ENCODE measurements around the gene EIF4E2.
"Not testable (repeated sequence)": the region's sequence is repeated elsewhere in the genome, so short reads cannot be mapped to it uniquely, and the experiment has no call there.

EIF4E2 gene

DNA sequence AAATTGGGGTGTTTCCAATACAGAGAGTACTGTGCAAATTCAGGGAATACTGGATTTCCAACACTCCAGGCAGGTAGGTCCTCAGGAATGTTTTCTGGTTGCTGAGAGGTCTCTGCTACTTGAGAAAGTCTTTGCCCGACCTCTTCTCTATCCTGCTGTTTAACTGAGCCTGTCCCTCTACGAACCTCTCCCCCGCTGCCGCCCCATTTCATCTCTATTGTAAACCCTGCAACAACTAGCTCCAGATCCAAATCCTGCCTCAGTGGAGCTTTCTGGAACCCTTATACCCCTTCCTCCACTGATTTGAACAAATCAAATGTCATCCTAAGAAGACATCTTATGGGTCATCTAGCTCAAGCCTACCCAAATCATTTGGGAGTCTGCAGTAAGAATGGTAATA is 1.3 kb downstream of the EIF4E2 start:
- Mint-ChIP-seq H3K36me3 (ENCODE audit: low read depth) (peaks cover 45% of the 10 kb centered on the region), H3K4me1 (ENCODE audit: low read depth) (peaks cover 69% of the 10 kb centered on the region), H3K4me3 (peak overlapping the region; percentile 100), H3K27me3 (ENCODE audit: low read depth) (no peaks in the 10 kb centered on the region), H3K9me3 (no peaks in the 10 kb centered on the region), H3K27ac (peak overlapping the region; percentile 99)

DNA sequence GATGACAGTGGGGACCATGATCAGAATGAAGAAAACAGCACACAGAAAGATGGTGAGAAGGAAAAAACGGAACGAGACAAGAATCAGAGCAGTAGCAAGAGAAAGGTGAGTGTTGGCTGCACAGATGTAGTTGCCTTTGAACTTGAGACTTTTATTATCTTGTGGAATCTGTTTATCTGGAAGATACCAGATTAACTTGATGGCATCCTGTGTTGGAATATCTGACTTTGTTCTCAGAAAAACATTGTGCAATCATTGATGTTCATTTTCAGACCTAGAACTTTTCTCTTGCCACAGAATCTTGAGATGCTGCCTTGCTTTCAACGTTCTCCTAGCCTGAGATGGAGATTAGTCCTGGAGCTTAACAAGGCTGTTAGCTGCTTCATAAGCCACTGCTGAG is 5.9 kb downstream of the EIF4E2 start:
- Mint-ChIP-seq H3K4me1 (ENCODE audit: low read depth) (peaks cover 39% of the 10 kb centered on the region), H3K27me3 (ENCODE audit: low read depth) (no peaks in the 10 kb centered on the region), H3K27ac (peak overlapping the region; percentile 42), H3K4me3 (no peak overlapping the region), H3K9me3 (no peaks in the 10 kb centered on the region), H3K36me3 (ENCODE audit: low read depth) (peaks cover 45% of the 10 kb centered on the region)

DNA sequence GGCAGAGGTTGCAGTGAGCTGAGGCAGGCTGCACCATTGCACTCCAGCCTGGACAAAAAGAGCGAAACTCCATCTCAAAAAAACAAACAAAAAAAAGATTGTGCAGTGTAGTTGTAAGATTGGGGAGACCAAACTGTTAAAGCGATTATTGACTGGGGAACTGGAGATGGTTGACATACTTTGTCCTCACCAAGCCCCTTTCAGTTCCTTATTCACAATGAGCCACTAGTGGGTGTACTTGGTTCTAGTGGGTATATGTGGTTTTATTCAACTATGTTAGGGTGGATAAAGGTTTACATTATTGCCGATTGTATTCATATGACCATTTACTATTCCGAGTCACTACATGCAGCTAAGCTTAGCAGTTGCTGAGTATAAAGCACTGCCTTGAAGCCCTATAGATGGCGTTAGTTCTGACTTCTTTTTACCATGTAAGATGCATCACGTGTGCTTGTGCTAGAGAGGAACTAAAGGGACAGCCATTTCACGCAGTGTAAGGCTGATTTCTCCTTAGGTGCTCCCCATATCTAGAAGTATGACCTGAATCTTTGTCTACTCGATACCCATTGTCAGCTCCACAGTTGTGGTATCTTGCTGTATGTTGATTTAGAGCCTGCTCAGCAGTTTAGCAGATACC is 12.1 kb downstream of the EIF4E2 start:
- peaks cover 5% of the 10 kb centered on the region for H3K4me1 Mint-ChIP-seq (ENCODE audit: low read depth)
- H3K27ac Mint-ChIP-seq = no peak overlapping the region
- H3K36me3 Mint-ChIP-seq (ENCODE audit: low read depth) = peaks cover 45% of the 10 kb centered on the region
- H3K4me3 Mint-ChIP-seq = no peak overlapping the region
- H3K9me3 Mint-ChIP-seq = no peaks in the 10 kb centered on the region
- no peaks in the 10 kb centered on the region for H3K27me3 Mint-ChIP-seq (ENCODE audit: low read depth)

DNA sequence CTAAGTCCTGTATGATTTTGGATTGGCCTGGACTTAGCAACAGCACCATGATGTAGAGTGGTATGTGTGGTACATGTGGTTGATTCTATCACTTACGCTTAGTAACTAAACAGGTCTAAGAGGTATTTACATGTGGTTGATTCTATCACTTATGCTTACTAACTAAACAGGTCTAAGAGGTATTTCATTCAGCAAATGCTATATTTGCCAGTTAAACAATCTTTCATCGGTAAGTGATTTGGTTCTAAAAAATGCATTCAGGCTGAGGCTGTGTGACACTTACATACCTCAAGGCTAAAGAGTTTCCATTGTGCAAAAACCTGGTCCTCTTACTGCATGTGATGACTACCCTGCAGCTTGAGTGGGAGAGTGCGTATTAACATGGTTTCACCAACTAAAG is 13.1 kb downstream of the EIF4E2 start:
- Mint-ChIP-seq H3K4me1 (ENCODE audit: low read depth) (peaks cover 7% of the 10 kb centered on the region), H3K27ac (no peak overlapping the region), H3K36me3 (ENCODE audit: low read depth) (peaks cover 51% of the 10 kb centered on the region), H3K27me3 (ENCODE audit: low read depth) (no peaks in the 10 kb centered on the region), H3K9me3 (no peaks in the 10 kb centered on the region), H3K4me3 (no peak overlapping the region)

DNA sequence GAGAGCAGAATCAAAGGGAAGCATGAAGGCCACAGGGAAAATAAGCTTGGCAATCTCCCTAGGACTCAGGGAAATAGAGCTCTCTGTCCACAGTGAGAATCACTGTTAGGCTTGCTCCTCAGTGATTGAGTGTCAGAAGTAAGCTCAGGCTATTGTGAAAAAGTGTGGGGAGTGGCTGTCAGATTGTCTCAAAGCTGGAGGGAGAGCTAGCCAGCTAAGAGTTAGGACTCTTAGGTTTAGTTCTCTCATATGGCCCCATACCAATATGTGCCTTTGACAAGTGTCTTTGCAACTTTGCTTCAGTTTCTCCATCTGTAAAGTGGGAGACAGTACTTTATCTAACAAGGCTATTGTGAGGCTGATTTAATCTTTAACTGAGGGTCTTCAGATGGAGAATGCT is 17.2 kb downstream of the EIF4E2 start:
- Mint-ChIP-seq H3K36me3 (ENCODE audit: low read depth) (peaks cover 54% of the 10 kb centered on the region), H3K27ac (no peak overlapping the region)

DNA sequence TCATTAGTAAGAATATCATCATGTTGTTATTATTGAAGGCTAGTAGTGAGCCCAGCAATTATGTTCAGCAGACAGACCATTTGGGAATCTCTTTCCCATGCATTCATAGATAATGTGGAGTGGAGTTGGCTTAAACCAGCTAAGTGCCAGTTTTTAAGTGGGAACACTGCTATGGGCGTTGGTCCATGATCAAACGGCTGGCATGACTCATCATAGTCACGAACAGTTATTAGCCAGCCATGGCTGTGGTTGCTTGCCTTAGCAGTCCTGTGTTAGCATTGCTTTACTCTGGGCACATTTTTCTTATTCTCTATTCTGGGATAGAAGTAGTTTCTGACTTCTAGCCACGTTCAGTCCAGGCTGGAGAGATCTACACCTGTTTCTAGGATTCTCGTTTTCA is 17.7 kb downstream of the EIF4E2 start:
- H3K27me3 Mint-ChIP-seq (ENCODE audit: low read depth) = no peaks in the 10 kb centered on the region
- peaks cover 7% of the 10 kb centered on the region for H3K4me1 Mint-ChIP-seq (ENCODE audit: low read depth)
- H3K9me3 Mint-ChIP-seq = no peaks in the 10 kb centered on the region
- H3K36me3 Mint-ChIP-seq (ENCODE audit: low read depth) = peaks cover 51% of the 10 kb centered on the region
- no peak overlapping the region for H3K27ac Mint-ChIP-seq
- no peak overlapping the region for H3K4me3 Mint-ChIP-seq

More for the DNA sequence above, 17.2 kb downstream of the EIF4E2 start:
- H3K4me1 Mint-ChIP-seq (ENCODE audit: low read depth) = peaks cover 7% of the 10 kb centered on the region
- H3K27me3 Mint-ChIP-seq (ENCODE audit: low read depth) = no peaks in the 10 kb centered on the region
- no peaks in the 10 kb centered on the region for H3K9me3 Mint-ChIP-seq
- H3K4me3 Mint-ChIP-seq = no peak overlapping the region

DNA sequence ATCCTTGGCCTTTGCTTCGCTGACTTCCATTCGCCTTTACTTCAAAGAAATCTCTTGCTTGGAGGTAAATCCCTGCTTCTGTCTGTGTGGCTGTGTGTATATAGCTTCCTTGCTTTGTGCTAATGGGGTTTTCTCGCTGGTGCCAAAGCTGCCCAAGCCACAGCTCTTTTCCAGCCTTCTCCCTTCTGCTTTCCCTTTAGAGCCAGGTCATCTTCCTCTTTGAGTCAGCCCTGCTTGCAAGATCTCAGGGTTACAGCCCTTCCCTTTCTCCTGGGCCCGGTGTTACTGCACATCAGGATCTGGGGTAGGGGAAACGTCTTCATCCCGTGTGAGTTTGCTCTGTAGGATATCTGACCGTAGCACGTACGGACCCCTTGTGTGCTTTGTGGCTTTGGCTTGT is 19.1 kb downstream of the EIF4E2 start:
- Mint-ChIP-seq H3K27ac (no peak overlapping the region), H3K4me3 (no peak overlapping the region), H3K36me3 (ENCODE audit: low read depth) (peaks cover 54% of the 10 kb centered on the region), H3K9me3 (no peaks in the 10 kb centered on the region), H3K4me1 (ENCODE audit: low read depth) (peaks cover 2% of the 10 kb centered on the region), H3K27me3 (ENCODE audit: low read depth) (no peaks in the 10 kb centered on the region)

DNA sequence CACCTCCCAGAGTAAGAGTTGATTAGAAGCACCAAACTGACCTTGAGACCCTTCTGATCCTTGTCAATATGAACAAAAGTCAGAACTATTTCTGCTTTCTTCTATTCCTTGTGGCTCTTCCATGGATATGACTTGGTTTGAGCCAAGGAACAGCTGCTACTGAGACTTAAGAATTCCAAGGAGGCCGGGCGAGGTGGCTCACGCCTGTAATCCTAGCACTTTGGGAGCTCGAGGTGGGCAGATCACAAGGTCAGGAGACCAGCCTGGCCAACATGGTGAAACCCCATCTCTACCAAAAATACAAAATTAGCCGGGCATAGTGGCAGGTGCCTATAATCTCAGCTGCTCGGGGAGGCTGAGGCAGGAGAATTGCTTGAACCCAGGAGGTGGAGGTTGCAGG is 20.0 kb downstream of the EIF4E2 start:
- H3K27me3 Mint-ChIP-seq (ENCODE audit: low read depth); H3K9me3 Mint-ChIP-seq; H3K27ac Mint-ChIP-seq; H3K4me1 Mint-ChIP-seq (ENCODE audit: low read depth); H3K4me3 Mint-ChIP-seq: not testable (repeated sequence)
- peaks cover 47% of the 10 kb centered on the region for H3K36me3 Mint-ChIP-seq (ENCODE audit: low read depth)

DNA sequence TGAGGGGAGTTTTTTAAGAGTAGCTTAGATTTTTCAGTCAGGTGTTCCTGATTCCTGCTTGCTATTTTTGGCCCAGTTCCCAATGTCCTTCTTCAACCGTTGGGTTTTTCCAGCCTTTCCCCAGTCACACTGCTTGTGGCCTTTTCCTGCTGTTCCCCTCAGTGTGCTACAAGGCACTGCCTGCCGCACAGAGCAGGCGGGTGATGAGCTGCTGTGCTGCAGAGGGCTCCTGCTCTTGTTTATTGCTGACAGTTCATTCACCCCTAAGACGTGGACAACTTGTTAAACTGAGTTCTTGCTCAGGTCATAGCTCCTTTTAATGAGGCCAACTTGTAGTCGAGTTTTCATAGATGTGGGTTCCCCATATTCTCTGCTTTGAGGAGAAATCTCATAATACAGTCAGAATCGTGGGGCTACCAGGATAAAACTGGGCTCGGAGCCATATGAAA is 20.6 kb downstream of the EIF4E2 start:
- Mint-ChIP-seq H3K4me1 (ENCODE audit: low read depth) (peaks cover 2% of the 10 kb centered on the region), H3K27me3 (ENCODE audit: low read depth) (no peaks in the 10 kb centered on the region), H3K36me3 (ENCODE audit: low read depth) (peaks cover 45% of the 10 kb centered on the region), H3K27ac (no peak overlapping the region), H3K4me3 (no peak overlapping the region), H3K9me3 (no peaks in the 10 kb centered on the region)

DNA sequence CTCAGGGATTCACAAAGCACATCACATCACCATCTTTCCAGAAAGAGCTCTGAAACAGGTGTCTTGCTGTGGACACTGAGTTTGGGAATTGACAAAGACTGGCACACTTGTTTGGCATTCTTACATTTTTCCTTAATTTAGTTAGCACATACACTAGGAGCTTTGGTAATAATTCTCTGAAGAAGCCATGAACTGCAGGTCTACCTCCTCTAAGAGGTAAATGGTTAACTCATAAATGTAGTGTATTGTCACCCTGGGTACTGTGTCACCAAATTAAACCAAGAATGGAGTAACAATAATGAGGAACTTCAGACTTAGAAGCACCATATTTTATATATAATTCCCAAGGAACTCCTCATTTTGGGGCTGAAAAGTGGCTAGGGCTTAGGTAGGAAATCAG is 22.6 kb downstream of the EIF4E2 start:
- no peaks in the 10 kb centered on the region for H3K27me3 Mint-ChIP-seq (ENCODE audit: low read depth)
- H3K4me1 Mint-ChIP-seq (ENCODE audit: low read depth) = no peaks in the 10 kb centered on the region
- H3K27ac Mint-ChIP-seq = no peak overlapping the region
- H3K4me3 Mint-ChIP-seq = no peak overlapping the region
- H3K9me3 Mint-ChIP-seq = no peaks in the 10 kb centered on the region
- H3K36me3 Mint-ChIP-seq (ENCODE audit: low read depth) = peaks cover 35% of the 10 kb centered on the region

DNA sequence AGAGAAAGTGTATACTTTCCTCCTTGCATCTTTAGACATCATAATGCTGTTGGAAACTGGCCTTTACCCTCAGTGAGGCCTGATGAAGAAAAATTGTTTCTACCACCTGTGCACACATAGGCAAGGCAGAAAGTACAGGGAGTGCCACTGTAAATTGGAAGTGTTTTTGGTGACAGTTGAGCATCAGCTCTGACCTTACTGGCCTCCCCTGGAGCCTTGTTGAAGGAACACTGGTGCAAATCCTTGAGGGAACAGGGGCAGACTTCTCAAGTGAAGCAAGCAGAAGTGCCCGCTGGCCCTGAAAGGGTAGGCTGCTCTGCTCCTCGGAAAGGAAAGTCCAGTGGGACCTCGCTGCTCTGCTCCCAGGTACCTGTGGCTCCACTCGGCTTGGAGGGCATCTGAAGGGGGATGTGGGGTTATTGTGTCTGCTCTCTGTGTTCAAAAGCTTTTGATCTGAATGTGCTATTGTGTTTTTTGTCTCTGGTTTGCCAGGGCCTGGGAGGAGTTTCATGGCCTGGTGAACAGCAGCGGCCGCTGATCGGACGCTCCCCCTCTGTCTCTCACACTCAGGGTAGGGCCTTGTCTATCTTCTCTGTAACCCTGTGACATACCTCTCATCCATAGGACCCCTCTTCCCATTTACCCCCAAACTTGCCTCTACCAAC is 23.4 kb downstream of the EIF4E2 start:
- Mint-ChIP-seq H3K4me1 (ENCODE audit: low read depth) (no peaks in the 10 kb centered on the region), H3K27ac (no peak overlapping the region), H3K27me3 (ENCODE audit: low read depth) (no peaks in the 10 kb centered on the region), H3K9me3 (no peaks in the 10 kb centered on the region), H3K4me3 (no peak overlapping the region), H3K36me3 (ENCODE audit: low read depth) (peaks cover 26% of the 10 kb centered on the region)

DNA sequence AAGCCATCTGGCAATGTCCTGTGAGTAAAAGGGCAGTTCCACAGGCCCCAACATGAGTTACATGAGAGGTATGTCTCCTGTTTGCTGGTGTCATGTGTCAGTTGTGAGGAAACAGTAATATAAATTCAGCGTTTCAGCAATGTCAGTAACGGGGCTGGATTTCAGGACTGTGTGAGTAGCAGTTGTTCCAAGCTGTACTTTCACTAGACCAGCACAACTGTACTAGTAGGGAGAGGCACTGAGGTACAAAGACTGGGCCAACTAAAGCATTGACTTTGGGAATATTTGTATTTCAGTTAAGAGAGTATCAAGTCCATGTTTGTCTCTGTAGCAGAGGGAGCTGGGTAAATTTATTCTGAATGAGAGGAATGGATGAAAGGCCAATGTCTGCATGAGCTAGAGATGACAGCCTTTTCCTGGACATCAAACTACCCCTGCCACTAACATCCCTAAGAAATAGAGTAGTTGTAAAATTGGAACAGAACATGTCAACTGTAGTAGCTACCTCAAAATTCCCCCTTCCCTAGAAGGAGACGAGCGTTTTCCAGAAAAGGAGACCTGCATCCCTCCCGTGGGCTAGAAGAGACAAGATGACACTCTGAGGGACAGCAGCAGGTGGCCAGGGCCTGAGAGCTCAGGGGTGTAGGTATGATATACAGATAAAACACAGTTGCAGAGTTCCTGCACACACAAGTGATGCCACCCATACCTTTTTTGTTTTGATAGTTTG is 24.4 kb downstream of the EIF4E2 start:
- Mint-ChIP-seq H3K4me1 (ENCODE audit: low read depth) (peaks cover under 1% of the 10 kb centered on the region), H3K4me3 (no peak overlapping the region), H3K27ac (no peak overlapping the region), H3K9me3 (no peaks in the 10 kb centered on the region), H3K27me3 (ENCODE audit: low read depth) (no peaks in the 10 kb centered on the region), H3K36me3 (ENCODE audit: low read depth) (peaks cover 19% of the 10 kb centered on the region)

DNA sequence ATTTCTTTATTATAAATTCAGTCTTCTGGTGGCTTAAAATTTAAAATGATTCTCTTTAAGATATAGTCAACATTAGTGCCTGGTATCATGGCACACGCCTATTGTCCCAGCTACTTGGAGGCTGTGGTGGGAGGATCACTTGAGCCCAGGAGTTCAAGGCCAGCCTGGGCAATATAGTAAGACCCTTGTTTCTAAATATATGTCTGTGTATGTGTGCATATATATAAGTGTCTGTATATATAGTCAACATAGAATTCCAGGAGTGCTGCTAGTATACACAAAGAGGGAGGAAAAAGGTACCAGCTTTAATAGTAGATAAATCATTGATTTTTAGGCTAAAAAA is 24.9 kb downstream of the EIF4E2 start:
- Mint-ChIP-seq H3K4me1 (ENCODE audit: low read depth) (peaks cover 6% of the 10 kb centered on the region), H3K27me3 (ENCODE audit: low read depth) (no peaks in the 10 kb centered on the region), H3K36me3 (ENCODE audit: low read depth) (peaks cover 15% of the 10 kb centered on the region), H3K4me3 (no peak overlapping the region), H3K9me3 (no peaks in the 10 kb centered on the region), H3K27ac (no peak overlapping the region)

DNA sequence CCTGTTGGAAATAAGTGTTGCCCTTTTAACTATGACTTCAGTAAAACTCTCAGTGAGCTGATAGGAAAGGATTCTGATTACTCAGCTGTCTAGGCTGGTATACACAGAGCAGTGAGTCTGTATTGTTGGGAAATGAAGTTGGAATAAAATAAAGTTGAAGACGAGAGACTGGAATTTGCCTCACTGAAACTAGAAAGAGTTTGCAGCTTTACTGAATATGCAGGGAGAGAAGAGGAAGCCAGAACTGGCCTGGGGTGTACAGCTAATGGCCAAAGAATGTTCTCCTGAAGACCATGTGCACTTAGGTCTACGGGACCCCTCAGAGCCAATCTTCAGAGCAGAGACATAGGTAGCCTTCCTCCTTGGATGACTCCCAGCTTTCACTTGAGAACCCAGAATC is 26.5 kb downstream of the EIF4E2 start:
- Mint-ChIP-seq H3K27me3 (ENCODE audit: low read depth) (no peaks in the 10 kb centered on the region), H3K36me3 (ENCODE audit: low read depth) (peaks cover 15% of the 10 kb centered on the region), H3K9me3 (no peaks in the 10 kb centered on the region), H3K4me3 (no peak overlapping the region), H3K4me1 (ENCODE audit: low read depth) (peaks cover 10% of the 10 kb centered on the region), H3K27ac (no peak overlapping the region)

DNA sequence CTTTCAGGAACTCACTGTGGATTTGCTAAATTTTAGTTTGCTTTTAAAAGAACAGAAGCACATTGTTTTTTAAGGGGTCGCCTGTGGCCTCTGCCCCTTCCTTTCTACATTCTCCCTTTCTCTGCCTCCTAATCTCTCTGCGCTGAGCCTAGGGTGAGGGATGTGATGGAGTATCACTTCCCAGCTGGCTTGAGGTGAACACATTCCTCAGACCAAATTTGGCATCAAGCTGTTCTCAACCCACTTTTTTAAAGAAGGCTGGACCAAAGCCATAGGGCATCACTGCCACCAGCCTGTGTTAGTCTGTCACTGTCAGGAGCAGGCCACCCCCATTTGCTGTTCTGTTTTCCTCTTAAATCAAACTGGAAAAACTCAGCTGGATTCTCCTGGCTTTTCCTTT is 27.4 kb downstream of the EIF4E2 start:
- Mint-ChIP-seq H3K9me3 (no peaks in the 10 kb centered on the region), H3K27ac (no peak overlapping the region), H3K36me3 (ENCODE audit: low read depth) (peaks cover 21% of the 10 kb centered on the region), H3K4me3 (no peak overlapping the region), H3K27me3 (ENCODE audit: low read depth) (no peaks in the 10 kb centered on the region), H3K4me1 (ENCODE audit: low read depth) (peaks cover 10% of the 10 kb centered on the region)

All from T-helper 1 cell treated with Interleukin-12 subunit alpha and Interleukin-12 subunit beta and Interleukin-4 antibody, amounts not matched to agents 30 μg/mL and 1 μg/mL, for 36 hours (primary cell).